HG02571 (cell line): Measurements from ENCODE around the gene PTPN11.
"Not testable (repeated sequence)": the region's sequence is repeated elsewhere in the genome, so short reads cannot be mapped to it uniquely, and the experiment has no call there.

Experiments
- ATAC-seq: cut with Tn5 transposase; IDR thresholded peaks from one replicate; pipeline ENCODE4 v1.9.1; 2021; ENCODE audit warnings: mild to moderate bottlenecking, moderate library complexity; ENCODE audit not compliant: unreplicated experiment

PTPN11 gene

DNA sequence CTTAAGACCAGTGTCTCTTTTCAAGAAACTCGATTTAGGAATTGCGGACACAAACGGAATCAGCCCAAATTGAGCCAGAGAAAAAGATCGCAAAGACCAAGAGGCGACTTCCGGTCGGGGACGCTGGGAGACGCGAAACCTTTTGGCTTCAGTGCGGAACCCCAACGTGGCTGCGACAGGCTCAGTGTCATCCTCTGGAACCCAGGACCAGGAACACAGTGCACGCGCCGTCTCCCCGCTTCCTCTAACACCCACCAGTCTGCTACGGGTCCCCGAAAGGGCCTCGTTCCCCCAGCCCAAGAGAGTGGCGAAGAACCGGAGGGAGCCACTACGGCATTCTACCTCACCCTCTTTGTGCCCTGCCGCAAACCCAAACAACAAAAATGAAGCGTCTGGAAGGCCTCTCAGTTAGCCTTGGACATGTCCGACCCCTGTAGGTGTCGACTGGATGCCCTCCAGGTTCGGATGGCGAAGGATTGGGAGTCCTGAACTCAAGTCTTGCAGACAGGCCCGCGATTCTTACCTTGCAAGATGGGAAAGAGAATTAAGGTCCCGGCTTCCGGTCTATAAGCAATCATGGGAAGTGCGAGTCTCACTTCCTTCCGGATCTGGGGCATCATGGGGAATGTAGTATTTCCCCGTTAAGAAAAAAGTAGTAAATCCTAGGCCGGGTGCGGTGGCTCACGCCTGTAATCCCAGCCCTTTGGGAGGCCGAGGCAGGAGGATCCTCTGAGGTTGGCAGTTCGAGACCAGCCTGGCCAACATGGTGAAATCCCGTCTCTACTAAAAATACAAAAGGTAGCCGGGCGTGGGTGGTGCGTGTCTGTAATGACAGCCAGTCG is 9.5 kb upstream of the PTPN11 start, which contains the start of gene RPL6:
Gene RPL6 (minus strand): TSS at position 542 of the 842 bp plus-strand sequence. CDS start 949 bp downstream, outside the sequence.
- ATAC-seq = peak; percentile 82

DNA sequence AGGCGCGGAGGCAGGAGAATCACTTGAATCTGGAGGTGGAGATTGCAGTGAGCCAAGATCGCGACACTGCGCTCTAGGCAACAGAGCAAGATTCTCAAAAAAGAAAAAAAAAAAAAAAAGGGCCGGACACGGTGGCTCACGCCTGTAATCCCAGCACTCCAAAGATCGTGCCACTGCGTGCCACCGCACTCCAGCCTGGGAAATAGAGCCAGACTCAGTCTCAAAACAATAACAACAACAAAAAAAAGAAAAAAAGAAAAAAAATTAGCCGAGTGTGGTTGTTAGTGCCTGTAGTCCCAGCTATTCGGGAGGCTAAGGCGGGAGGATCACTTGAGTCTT is 8.9 kb upstream of the PTPN11 start:
- no peak for ATAC-seq

GRCh38 chr12:112413855-112414625 is 4.7 kb upstream of the PTPN11 start:
- no peak for ATAC-seq

DNA sequence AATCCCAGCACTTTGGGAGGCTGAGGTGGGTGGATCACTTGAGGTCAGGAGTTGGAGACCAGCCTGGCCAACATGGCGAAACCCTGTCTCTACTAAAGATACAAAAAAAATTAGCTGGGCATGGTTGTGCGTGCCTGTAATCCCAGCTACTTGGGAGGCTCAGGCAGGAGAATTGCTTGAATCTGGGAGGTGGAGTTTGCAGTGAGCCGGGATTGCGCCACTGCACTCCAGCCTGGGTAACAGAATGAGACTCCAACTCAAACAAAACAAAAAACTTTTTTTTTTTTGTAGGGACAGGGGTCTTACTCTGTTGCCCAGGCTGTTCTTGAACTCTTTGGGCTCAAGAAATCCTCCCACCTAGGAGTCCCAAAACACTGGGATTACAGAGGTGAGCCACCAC is 3.3 kb upstream of the PTPN11 start:
- not testable (repeated sequence) for ATAC-seq

GRCh38 chr12:112418273-112418607 is 507 bp upstream of the PTPN11 start:
- no peak for ATAC-seq

DNA sequence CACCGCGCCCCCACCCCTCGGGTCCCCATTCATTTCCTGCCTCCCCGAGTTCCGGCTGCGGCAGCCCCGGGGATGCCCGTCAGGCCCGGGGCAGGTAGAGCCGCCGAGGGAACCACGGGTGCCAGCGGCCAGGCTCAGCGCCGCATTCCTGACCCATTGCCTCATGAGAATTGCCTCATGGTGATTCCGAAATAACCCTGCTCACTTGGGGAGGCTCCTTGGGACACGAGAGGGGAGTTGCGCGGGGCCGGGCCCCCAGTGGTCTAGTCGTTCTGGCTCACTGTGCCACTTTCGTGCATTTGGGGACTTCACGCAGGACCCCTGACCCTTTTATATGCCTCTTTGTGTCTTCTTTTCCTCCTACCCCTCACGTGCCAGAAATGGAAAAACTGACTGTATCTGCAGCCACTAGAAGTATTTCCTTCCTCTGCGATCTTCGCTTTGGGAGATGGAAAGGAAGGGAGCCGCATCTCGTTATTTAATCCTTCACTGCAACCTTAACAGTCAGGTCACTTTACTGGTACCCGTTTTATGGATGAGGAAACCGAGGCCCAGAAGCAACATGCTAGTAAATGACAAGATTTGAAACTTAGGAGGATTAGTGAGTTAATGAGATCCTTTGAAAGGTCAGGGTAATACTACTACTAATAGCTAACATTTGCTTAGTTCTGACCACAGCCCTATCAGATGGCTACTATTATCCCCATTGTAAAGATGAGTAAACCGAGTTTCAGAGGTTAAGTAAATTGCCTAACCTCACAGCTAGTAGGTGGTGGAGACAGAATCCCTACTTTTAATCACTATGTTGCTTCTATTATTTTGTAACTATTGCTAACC is 768 bp downstream of the PTPN11 start:
- peak; percentile 30 for ATAC-seq

GRCh38 chr12:112420740-112421139 is 2.0 kb downstream of the PTPN11 start:
- no peak for ATAC-seq

- ATAC-seq = no peak
Measured at GRCh38 chr12:112421363-112421762, 2.6 kb downstream of the PTPN11 start.

DNA sequence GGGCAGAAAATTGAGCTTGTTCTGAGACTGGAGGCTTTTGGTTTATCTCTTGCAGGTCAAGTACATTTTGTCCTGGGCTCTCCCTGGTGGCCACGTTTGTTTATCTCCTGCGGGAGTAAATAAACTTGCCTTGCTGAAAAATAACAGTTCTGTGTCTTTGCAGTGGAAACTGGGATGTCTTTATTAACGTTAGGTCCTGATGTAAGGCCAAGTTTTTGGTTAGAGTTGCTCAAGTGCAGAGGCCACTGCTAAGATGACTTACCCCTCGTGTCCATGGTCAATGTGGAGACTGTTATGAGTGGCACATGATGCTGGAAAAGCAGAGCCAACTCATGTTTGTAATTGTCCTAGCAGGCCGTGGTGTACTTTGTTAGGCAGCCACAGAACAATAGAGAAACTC is 3.8 kb downstream of the PTPN11 start:
- ATAC-seq = no peak

- ATAC-seq = no peak
Measured at GRCh38 chr12:112424126-112424525, 5.4 kb downstream of the PTPN11 start.

- ATAC-seq = no peak
Measured at GRCh38 chr12:112425582-112426382, 7.0 kb downstream of the PTPN11 start.

DNA sequence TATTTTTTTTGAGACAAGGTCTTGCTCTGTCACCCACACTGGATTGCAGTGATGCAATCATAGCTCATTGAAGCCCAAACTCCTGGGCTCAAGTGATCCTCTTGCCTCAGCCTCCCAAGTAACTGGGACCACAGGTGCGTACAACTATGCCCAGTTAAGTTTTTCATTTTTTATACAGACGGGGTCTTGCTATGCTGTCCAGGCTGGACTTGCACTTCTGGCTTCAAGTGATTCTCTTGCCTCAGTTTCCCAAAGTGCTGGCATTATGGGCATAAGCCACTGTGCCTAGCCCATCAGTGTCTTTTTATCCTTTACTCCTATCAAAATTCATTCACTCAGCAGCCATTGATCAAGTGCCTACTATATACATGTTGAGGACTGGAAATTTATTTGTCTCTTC is 9.0 kb downstream of the PTPN11 start:
- ATAC-seq = no peak

DNA sequence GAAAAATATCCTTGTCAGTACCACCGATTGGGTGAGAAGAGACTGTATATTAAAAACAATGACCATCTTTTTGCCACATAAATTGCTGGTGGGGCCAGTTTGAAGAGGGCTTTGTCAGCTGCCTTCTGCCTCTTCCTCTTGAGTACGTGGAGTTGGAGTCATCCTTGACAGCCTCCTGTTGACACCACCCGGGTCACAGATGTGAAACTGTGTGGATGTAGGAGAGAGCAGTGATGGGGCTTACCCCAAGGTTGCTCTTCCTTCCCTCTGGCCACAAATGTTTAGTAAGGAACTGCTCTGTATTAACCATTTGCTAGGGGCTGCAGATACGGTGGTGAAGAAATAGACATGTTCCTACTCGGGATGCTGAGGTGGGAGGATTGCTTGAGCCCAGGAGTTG is 12.2 kb downstream of the PTPN11 start:
- ATAC-seq = no peak

GRCh38 chr12:112431965-112432364 is 13.2 kb downstream of the PTPN11 start:
- no peak for ATAC-seq

DNA sequence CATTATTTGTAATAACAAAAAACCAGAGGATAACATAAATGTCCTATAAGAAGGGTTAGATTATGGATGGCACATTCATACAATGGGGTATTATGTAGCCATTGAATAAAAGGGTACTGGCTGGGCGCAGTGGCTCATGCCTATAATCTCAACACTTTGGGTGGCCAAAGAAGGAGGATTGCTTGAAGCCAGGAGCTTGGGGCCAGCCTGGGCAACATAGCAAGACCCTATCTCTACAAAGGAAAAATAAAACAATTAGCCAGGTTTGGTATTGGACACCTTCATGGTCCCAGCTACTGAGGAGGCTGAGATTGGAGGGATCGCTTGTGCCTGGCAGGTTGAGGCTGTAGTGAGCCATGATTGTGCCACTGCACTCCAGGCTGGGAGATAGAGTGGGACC is 14.8 kb downstream of the PTPN11 start:
- ATAC-seq = no peak

GRCh38 chr12:112438645-112439044 is 19.9 kb downstream of the PTPN11 start:
- ATAC-seq = not testable (repeated sequence)

- no peak for ATAC-seq
Measured at GRCh38 chr12:112439769-112440168, 21.0 kb downstream of the PTPN11 start.

GRCh38 chr12:112440653-112441052 is 21.9 kb downstream of the PTPN11 start:
- not testable (repeated sequence) for ATAC-seq

DNA sequence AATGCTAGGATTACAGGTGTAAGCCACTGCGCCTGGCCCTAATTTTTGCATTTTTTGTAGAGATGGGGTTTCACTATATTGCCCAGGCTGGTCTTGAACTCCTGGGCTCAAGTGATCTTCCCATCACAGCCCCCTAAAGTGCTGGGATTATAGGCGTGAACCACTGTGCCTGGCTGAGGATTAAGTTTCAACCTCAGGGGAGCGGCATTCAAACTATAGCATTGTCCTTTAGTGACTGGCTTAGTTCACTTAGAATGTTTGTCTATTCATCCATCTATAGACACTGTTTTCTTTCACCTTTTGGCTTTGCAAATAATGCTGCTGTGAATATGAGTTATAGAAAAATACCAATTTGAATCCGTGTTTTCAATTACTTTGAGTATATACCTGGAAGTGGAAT is 25.2 kb downstream of the PTPN11 start:
- no peak for ATAC-seq

DNA sequence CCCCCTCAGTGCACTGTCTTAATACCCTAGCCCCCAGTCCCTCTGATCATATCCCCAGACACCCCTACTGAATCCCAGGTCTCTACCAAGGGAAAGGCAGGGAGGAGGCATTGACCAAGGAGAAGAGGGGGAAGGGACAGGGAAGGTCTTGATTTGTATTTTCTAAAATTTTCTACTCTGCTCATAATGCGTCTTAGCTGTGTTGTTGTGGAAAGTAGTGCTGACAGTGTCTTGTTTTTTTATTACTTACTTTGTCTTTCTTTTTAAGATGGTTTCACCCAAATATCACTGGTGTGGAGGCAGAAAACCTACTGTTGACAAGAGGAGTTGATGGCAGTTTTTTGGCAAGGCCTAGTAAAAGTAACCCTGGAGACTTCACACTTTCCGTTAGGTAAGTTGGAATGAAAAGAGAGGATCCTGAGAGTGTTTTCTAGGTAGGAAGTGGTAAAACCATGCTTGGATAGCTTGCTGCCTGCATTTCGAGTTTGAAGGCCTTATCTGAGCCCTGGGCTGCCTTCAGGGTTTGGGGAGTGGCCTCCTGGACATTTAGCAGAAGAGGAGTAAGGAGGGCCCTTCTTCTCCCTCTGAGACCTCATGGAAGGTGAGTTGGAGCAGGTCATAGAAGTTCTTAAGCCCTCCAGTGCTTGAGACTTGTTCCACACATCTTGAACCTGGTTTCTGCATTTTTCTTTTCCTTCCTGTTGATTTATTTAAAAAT is 27.4 kb downstream of the PTPN11 start:
- ATAC-seq = no peak
